ENCODE measurements around the gene KCNQ1. TPM values are rescaled to one million over a fixed set of nuclear protein-coding genes. Genes with fewer than 3 reads are reported as not detected.

Gene KCNQ1
- total and polyA plus RNA-seq, 2 donors (not counting 1 experiment from before 2014, with no cell fraction given): not detected

DNA sequence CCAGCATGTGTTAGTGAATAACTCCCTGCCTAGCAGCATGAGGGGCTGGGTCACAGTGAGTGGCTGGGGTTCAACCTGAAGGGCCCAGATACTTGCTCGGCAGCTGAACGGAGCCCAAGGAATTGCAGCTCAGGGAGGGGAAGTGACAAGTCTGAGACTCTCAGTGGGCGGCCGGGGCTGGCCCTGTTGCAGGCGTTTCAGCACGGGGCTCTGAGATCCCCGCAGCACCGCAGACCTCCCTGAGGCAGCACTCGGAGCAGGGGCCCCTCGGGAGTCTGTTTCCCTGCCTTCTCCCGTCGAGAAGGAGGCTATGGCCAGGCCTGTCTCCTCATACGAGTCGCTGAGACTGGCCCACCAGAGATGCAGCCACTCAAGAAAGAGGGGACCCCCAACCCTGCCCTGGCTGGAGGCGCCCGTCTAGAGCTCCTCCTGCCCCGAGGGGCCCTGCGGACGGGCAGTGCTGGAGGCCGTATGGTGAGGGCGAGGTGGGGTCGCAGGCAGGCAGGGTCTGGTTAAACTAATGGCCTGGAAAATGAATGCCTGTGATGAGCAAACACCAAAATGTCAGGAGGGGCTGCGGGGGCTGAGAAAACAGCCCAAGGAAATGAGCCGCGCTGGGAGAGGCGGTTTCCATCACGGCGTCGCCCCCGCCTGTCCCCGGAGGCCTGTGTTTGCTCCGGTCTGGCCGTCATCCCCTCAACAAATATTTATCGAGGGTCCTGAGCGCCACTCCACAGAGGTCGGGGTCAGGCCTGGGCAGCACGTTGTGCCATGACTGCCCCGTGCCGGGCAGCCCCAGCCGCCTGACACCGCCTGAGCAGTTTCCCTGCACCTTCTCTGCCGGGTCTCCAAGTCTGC lies 35.0 kb upstream of the KCNQ1 start:
- Histone ChIP-seq H3K4me3 (replicated peaks in 1 of 4; ENCODE audit: control extremely low read depth in 1 of 4, insufficient read depth in 1 of 4, low read depth in 3 of 4, low read length in 4 of 4) (no peak overlapping the region), H3K9me3 (ENCODE audit: control insufficient read depth, insufficient read depth, low read depth, low read length) (no peaks in the 10 kb centered on the region), H3K9ac (ENCODE audit: insufficient read depth, low read length) (no peak overlapping the region), H2AFZ (ENCODE audit: low read length) (no peak overlapping the region), H4K20me1 (ENCODE audit: control insufficient read depth, extremely low read depth, insufficient read depth, low read length) (no peaks in the 10 kb centered on the region), H3K4me1 (ENCODE audit: control insufficient read depth, extremely low read depth, insufficient read depth, low read length) (no peaks in the 10 kb centered on the region), H3K4me2 (ENCODE audit: extremely low read depth, insufficient read depth, low read length) (no peak overlapping the region), H3K79me2 (ENCODE audit: control insufficient read depth, insufficient read depth, low read length) (no peaks in the 10 kb centered on the region), H3K27me3 (ENCODE audit: control insufficient read depth, insufficient read depth, low read length) (peaks cover 5% of the 10 kb centered on the region), H3K27ac (ENCODE audit: insufficient read depth, low read length) (no peak overlapping the region), H3K36me3 (ENCODE audit: control insufficient read depth, insufficient read depth, low read length) (no peaks in the 10 kb centered on the region)
- TF ChIP-seq EZH2 (IDR thresholded peaks at IDR 0.05; ENCODE audit: low read length, missing control alignments): peak; percentile 46
- TF ChIP-seq, protein P1, sequence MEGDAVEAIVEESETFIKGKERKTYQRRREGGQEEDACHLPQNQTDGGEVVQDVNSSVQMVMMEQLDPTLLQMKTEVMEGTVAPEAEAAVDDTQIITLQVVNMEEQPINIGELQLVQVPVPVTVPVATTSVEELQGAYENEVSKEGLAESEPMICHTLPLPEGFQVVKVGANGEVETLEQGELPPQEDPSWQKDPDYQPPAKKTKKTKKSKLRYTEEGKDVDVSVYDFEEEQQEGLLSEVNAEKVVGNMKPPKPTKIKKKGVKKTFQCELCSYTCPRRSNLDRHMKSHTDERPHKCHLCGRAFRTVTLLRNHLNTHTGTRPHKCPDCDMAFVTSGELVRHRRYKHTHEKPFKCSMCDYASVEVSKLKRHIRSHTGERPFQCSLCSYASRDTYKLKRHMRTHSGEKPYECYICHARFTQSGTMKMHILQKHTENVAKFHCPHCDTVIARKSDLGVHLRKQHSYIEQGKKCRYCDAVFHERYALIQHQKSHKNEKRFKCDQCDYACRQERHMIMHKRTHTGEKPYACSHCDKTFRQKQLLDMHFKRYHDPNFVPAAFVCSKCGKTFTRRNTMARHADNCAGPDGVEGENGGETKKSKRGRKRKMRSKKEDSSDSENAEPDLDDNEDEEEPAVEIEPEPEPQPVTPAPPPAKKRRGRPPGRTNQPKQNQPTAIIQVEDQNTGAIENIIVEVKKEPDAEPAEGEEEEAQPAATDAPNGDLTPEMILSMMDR (conservative IDR thresholded peaks at IDR 0.05 in 1 of 2, IDR thresholded peaks at IDR 0.05 in 1 of 2; ENCODE audit: low read depth in 1 of 2, low read length in 2 of 2): no peak
- no peak for DNase-seq (ENCODE audit: low read depth in 2 of 2)

DNA sequence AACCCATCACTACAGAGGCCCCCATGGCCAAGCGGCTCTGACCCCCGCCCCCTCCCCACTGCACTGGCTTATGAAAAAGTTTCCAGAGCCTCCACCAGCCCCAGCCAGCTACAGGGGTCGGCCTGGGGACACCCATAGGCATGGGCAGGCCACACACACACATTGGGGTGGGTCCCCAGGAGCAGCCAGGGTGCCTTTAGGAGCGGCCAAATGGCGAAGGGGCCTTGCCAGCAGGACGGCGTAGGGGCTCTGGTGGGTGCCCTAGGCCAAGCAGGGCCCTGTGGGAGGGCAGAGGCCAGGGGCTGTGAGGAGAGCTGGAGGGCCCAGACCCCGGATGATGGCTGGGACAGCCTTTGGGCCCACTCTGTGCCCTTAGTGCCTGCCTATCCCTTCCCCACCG lies 34.2 kb upstream of the KCNQ1 start:
- H4K20me1 ChIP-seq (ENCODE audit: control insufficient read depth, extremely low read depth, insufficient read depth, low read length): no peaks in the 10 kb centered on the region
- H2AFZ ChIP-seq (ENCODE audit: low read length): no peak overlapping the region
- no peak overlapping the region for H3K27ac ChIP-seq (ENCODE audit: insufficient read depth, low read length)
- H3K4me1 ChIP-seq (ENCODE audit: control insufficient read depth, extremely low read depth, insufficient read depth, low read length): no peaks in the 10 kb centered on the region
- H3K4me2 ChIP-seq (ENCODE audit: extremely low read depth, insufficient read depth, low read length): no peak overlapping the region
- peaks cover 5% of the 10 kb centered on the region for H3K27me3 ChIP-seq (ENCODE audit: control insufficient read depth, insufficient read depth, low read length)
- no peaks in the 10 kb centered on the region for H3K9me3 ChIP-seq (ENCODE audit: control insufficient read depth, insufficient read depth, low read depth, low read length)
- H3K79me2 ChIP-seq (ENCODE audit: control insufficient read depth, insufficient read depth, low read length): no peaks in the 10 kb centered on the region
- H3K36me3 ChIP-seq (ENCODE audit: control insufficient read depth, insufficient read depth, low read length): no peaks in the 10 kb centered on the region
- H3K4me3 ChIP-seq (replicated peaks in 1 of 4; ENCODE audit: control extremely low read depth in 1 of 4, insufficient read depth in 1 of 4, low read depth in 3 of 4, low read length in 4 of 4): no peak overlapping the region
- DNase-seq (ENCODE audit: low read depth in 2 of 2): no peak
- TF ChIP-seq, protein P1 (conservative IDR thresholded peaks at IDR 0.05 in 1 of 2, IDR thresholded peaks at IDR 0.05 in 1 of 2; ENCODE audit: low read depth in 1 of 2, low read length in 2 of 2): no peak
- no peak for TF ChIP-seq EZH2 (IDR thresholded peaks at IDR 0.05; ENCODE audit: low read length, missing control alignments)
- H3K9ac ChIP-seq (ENCODE audit: insufficient read depth, low read length): no peak overlapping the region

DNA sequence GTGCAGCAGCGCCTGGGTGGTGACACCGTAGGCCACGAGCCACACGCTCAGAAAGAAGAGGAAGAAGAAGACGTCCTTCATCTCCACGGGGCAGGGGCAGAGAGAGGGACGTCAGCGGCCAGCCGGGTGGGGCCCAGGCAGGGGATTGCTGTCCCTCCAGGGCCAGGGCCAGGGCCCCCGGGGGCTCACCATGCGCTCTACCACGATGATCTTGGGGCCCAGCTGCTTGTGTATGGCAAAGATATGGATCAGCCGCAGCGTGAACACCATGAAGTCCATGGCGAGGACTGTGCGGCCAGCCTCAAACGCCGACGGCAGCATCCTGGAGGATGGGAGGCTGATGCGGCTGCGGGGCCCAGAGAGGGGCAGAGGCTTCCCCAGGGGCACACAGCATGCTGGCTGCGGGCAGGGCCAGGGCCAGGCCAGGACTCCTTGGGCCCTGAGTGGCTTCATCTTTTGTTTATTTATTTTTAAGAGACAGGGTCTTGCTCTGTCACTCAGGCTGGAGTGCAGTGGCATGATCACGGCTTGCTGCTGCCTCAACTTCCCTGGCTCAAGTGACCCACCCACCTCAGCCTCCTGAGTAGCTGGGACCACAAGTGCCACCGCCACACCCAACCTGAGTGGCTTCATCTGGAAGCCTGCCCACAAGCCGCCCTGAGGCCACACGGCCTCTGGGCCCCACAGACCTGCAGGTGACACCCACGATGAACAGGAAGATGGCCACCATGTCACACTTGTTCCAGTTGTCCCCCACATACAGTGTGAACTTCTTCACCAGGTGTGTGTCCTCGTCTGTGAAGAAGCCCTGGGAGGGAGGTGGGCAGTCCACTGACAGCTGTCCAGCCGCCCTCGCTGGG lies 33.1 kb upstream of the KCNQ1 start:
- no peak for DNase-seq (ENCODE audit: low read depth in 2 of 2)
- Histone ChIP-seq H3K4me3 (replicated peaks in 1 of 4; ENCODE audit: control extremely low read depth in 1 of 4, insufficient read depth in 1 of 4, low read depth in 3 of 4, low read length in 4 of 4) (no peak overlapping the region), H3K27ac (ENCODE audit: insufficient read depth, low read length) (no peak overlapping the region), H4K20me1 (ENCODE audit: control insufficient read depth, extremely low read depth, insufficient read depth, low read length) (no peaks in the 10 kb centered on the region), H3K36me3 (ENCODE audit: control insufficient read depth, insufficient read depth, low read length) (no peaks in the 10 kb centered on the region), H3K4me2 (ENCODE audit: extremely low read depth, insufficient read depth, low read length) (no peak overlapping the region), H3K9me3 (ENCODE audit: control insufficient read depth, insufficient read depth, low read depth, low read length) (no peaks in the 10 kb centered on the region), H2AFZ (ENCODE audit: low read length) (no peak overlapping the region), H3K4me1 (ENCODE audit: control insufficient read depth, extremely low read depth, insufficient read depth, low read length) (no peaks in the 10 kb centered on the region), H3K9ac (ENCODE audit: insufficient read depth, low read length) (no peak overlapping the region), H3K79me2 (ENCODE audit: control insufficient read depth, insufficient read depth, low read length) (no peaks in the 10 kb centered on the region), H3K27me3 (ENCODE audit: control insufficient read depth, insufficient read depth, low read length) (peaks cover 5% of the 10 kb centered on the region)
- TF ChIP-seq, protein P1 (conservative IDR thresholded peaks at IDR 0.05 in 1 of 2, IDR thresholded peaks at IDR 0.05 in 1 of 2; ENCODE audit: low read depth in 1 of 2, low read length in 2 of 2): no peak
- no peak for TF ChIP-seq EZH2 (IDR thresholded peaks at IDR 0.05; ENCODE audit: low read length, missing control alignments)

All from fibroblast of lung (primary cell).